Liver (tissue), 1 donor: ENCODE data around the gene ZBED2.

Experiments used
- MAX ChIP-seq: IDR thresholded peaks from 2 replicates; pipeline ENCODE4 v1.6.1; 2016; ENCODE audit warnings: antibody characterized with exemption
- REST ChIP-seq: IDR thresholded peaks from 2 replicates; pipeline ENCODE4 v1.6.1; 2016; ENCODE audit warnings: antibody characterized with exemption, mild to moderate bottlenecking

- TF ChIP-seq REST, result no peak
- TF ChIP-seq MAX, result no peak
Observed at GRCh38 chr3:111548756-111549155, 46.4 kb downstream of the ZBED2 start.
